Stimulated activated CD4-positive, alpha-beta T cell treated with anti-CD3 and anti-CD28 coated beads, Interleukin-15, amount 100 ng/mL, for 1 hour (primary cell): ENCODE results near the gene TRIM23.

Source experiments
- DNase-seq, 2 donors: peaks; one replicate each; pipeline ENCODE4 v3.0.0-alpha.2; 2020; ENCODE audit warnings: low read depth in 1 of 2, low spot score in 1 of 2

The TRIM23 gene

GRCh38 chr5:65566505-65566904 lies 57.6 kb downstream of the TRIM23 start:
- DNase-seq: no peak

GRCh38 chr5:65563777-65564176 lies 60.4 kb downstream of the TRIM23 start:
- no peak for DNase-seq

GRCh38 chr5:65562731-65563701 lies 61.1 kb downstream of the TRIM23 start, which contains the start of the genes CENPK and PPWD1:
Gene CENPK (minus strand): TSS chr5:65563168. CDS start chr5:65554907, 8,261 bp downstream.
Gene PPWD1 (plus strand): TSS chr5:65563296. CDS start chr5:65563311, 15 bp downstream.
- peak; percentile 80 to 87 for DNase-seq

GRCh38 chr5:65556718-65557117 lies 67.4 kb downstream of the TRIM23 start:
- DNase-seq: no peak

- DNase-seq: no peak
These were observed 68.0 kb downstream of the TRIM23 start for GRCh38 chr5:65556181-65556580.

- no peak for DNase-seq
These were observed 68.8 kb downstream of the TRIM23 start for GRCh38 chr5:65555287-65555686.

- no peak for DNase-seq
These were observed 70.2 kb downstream of the TRIM23 start for GRCh38 chr5:65553941-65554340.

- no peak for DNase-seq
These were observed 75.9 kb downstream of the TRIM23 start for GRCh38 chr5:65548281-65548680.

- no peak for DNase-seq
These were observed 78.0 kb downstream of the TRIM23 start for GRCh38 chr5:65546141-65546540.

- no peak for DNase-seq
These were observed 79.7 kb downstream of the TRIM23 start for GRCh38 chr5:65544473-65544872.

- no peak for DNase-seq
These were observed 84.3 kb downstream of the TRIM23 start for GRCh38 chr5:65539827-65540226.
